Putamen (tissue), 1 donor: ENCODE results near the gene PTGES3.
"Not testable (repeated sequence)": the region's sequence is repeated elsewhere in the genome, so short reads cannot be mapped to it uniquely, and the experiment has no call there.

Source experiments
- DNase-seq: peaks from one replicate; pipeline ENCODE4 v3.0.0-alpha.2; 2016; ENCODE audit warnings: low spot score

The PTGES3 gene, protein sequence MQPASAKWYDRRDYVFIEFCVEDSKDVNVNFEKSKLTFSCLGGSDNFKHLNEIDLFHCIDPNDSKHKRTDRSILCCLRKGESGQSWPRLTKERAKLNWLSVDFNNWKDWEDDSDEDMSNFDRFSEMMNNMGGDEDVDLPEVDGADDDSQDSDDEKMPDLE

DNA sequence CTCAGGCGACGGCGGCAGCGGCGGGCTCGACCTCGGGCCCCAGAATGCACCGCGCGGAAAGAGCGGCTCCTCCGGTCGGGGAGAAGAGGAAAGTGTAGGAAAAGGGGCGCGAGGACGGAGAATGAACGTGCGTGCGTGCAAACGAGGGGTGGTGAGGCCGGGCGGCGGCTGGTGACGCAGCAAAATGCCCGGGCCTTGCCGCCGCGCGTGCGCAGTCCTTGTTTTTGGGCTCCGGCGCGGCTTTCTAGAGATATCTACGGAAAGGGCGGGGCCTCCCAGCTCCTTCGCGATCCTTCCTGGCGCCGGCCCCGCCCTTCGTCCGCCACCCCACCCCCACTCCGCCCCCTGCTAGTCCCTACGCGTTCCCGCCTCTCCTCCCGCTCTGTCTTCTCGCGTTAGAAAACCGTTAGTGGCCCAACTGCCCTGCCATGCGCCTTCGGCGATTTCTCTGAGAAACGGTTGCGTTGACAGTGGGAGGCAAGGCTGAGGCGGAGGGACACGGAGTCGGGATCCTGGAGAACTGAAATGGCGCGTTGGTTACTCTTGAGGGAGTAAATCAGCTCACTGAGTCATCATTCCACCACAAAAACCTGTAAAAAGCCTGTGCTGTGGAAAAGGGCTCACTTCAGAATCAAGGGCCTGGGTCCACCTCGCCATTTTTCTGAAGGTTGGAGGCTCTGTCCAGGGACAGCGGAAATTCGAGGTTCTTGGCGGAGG lies at the start of gene PTGES3:
TSS of gene PTGES3 (minus strand) at position 156 of the 717 bp plus-strand sequence. CDS start 285 bp downstream, outside the sequence.
- peak; percentile 94 for DNase-seq

DNA sequence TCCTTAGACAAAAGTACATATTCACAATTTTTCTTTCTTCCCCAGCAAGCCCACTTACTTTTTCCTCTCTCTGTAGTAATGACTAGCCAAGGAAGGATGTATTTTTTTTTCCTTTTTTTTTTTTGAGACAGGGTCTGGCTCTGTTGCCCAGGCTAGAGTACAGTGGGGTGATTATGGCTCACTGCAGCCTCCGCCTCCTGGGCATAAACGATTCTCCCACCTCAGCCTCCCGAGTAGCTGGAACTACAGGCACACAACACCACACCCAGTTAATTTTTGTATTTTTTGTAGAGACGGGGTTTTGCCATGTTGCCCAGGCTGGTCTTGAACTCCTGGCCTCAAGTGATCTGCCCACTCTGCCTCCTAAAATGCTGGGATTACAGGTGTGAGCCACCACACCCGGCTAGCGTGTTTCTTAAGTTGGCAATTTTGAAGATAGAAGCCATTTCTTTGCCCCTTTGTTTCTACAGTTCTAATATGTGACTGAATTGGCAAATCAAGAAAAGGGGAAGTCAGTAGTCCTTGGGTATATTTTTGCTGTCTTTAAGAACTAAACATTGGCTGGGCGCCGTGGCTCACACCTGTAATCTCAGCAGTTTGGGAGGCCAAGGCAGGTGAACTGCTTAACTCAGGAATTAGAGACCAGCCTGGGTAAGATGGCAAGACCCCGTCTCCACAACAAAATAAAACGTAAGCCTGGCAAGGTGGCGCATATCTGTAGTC lies 40.2 kb upstream of the PTGES3 start:
- DNase-seq: no peak

DNA sequence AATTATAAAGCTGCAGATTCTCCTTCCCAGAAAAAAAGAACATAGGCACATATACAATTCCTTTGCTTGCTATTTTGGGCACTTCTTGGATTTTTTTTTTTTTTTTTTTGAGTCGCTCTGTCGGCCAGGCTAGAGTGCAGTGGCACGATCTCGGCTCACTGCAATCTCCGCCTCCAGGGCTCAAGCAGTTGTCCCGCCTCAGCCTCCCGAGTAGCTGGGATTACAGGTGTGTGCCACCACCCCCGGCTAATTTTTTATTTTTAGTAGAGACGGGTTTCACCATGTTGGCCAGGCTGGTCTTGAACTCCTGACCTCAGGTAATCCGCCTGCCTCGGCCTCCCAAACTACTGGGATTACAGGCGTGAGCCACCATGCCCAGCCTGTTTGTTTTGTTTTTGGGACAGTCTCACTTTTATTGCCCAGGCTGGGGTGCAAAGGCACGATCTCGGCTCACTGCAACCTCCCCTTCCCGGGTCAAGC lies 38.2 kb upstream of the PTGES3 start:
- DNase-seq: not testable (repeated sequence)

DNA sequence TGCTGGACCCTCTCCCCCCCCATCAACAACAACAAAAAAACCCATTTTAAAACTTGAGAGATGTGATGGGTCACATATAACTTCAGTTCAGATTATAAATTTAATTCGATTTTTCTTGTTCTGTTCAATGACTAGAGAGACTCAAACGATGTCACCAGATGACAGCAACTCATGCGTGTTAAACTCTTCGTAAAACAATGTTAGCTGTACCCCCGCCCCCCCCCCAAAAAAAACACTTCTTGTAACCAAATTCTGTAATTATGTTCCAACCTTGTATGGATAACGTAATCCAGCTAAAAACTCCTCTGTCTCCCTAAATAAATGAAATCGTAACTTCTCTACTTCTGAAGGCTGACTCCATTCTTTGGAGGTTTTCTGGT lies 37.6 kb upstream of the PTGES3 start:
- no peak for DNase-seq

DNA sequence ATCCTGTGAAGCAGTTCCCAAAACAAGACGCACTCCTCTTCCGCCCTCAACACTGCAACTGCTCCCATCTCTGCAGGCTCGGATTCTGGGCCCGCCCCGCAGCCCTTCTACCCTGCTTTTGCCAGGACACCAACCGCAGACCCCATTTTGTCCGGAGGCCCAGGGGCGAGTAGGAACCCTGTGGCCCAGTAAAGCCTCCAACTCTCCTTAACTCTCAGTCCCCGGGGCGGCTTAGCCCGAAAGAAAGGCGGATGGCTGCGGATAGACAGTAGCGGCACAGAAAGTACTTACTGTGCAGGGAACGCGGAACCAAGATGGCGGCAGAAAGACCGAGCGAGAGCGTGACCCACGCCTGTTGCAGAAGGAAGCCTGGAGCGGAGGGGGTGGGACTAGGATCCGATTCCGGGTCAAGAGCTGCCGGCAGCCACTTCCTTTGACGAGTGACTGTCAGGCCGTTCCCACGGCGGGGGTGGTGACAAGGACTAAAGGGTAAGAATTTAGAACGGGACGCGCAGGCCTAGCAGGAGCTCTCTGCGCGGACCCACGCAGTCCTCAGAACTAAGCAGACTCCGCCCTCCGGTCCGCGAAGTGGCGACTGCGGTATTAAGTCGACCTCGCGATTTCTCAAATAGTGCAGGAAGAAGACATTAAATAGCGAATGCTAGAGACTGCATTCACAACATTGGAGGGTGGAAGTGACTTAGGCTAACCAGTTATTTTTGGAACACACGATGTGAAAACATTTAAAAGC lies 37.1 kb upstream of the PTGES3 start, which contains the start of gene NACA:
TSS of gene NACA (minus strand) at position 328 of the 751 bp plus-strand sequence. CDS start 778 bp downstream, outside the sequence.
- DNase-seq: peak; percentile 99

DNA sequence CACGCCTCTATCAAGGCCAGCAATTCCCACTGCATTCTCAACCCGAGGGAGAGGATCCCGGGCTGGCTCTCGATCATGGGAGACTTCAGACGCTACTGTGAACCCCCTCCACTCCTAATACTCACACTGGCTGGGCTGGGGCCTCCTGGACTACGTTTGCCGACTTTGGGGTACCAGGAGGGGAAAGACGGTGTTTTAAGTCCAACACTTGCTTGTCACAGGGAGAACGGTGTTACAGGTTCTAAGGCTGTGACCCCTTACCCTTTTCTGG lies 36.6 kb upstream of the PTGES3 start:
- no peak for DNase-seq

DNA sequence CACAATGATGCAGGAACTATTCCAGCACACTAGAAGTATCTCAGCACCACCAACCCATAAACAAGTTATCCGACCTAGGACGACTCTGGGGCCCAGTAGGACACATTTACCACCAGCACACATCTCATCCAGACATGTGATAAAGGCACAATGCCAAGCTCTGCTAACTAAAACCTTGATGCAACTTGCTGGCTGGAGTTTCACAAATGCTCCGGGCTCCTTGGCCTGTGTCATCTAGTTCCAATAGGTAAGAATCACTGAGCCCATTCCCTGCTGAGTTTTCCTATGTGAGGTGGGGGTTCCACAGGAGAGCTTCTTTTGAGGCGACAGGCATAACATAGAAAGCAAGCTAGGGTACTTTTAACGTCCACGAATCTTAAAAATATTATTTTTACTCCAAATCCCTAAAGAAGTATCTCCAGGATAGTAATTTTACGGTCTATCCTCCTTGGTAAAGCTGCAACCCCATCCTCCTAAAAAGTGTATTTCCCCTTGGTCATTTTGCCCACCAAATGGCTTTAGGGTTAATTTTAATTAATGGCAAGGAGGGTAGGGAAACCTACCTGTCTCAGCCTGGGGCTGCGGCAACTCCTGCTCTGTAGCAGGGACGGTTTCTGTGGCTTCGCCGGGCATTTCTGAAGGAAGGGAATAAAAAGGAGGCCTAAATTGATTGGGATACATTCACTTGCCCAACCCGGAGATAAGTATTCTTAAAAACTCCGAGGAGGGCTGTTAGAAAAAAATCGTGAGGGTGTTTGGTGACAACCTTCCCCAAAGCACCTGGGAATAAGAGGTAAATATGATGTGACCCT lies 36.0 kb upstream of the PTGES3 start:
- DNase-seq: peak; percentile 8

DNA sequence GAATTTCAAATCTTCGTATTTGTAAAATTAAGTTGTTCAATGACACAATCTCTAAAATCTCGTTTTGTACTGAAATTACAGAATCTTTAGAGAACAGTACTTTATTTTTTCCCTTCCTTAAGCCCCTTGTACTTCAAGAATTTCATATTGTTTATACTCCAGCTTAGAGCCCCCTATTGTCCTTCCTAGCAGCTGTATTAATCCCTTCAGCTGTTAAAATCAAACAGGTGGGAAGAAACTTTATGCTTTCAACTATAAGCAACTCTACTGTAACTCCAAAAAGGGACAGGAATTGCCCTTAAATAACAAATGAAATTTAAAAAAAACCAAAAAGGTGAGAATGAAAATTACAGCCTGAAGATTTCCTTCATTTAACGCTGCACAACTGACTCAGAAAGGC lies 35.3 kb upstream of the PTGES3 start:
- DNase-seq: no peak

DNA sequence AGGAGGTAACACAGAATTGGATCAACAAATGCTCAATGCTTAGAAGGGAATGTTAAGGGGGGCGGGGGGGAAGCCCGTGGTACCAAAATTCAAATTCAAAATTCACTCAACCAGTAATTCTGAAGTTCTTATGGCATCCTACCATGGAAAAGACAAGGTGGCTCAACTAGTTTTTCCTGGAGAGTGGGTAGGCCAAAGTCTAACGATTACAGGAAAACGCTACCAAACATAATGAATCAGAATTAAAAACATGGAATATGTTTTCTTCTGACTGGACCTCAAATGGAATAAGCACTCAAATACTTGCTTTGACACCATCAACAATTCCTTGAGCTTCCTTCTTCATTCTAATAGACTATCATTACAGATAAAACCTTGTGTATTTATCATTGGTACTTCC lies 34.7 kb upstream of the PTGES3 start:
- DNase-seq: no peak

DNA sequence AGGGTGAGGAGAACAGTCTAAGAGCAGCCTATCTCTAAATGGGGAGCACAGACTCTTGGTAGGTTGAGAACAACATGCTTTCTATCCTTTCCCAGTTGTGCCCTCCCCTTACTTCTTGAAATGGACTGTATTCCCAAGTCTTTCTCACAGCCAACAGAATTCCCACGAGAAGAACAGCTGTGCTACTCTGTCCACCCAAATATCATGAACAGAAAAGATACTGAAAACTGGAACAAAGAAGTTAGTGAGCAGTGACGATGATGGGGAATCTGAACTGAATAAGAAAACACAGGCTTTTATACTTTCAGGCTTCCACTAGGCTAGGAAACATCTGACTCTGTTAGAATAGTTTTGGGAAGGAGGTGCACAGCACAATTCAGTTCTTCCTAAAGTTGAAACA lies 33.6 kb upstream of the PTGES3 start:
- DNase-seq: no peak

DNA sequence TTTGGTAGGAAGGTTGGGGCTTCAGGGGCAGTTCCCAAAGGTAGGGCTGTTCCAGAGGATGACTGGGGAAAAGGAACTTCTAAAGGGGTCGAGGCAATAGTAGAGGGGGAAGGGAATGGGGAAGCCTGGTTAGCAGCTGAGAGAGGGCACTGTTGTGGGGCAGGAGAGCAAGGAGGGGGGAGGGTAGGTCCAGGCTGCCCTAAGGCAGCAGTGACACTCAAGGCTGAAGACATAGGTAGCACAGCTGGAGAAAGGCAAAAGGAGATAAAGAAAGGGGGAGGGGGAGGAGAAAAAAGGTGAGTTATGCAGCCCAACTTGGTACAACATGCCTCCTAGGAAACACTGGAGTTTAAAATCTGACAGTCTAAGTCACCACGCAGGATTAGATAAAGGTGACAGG lies 33.1 kb upstream of the PTGES3 start:
- DNase-seq: no peak

DNA sequence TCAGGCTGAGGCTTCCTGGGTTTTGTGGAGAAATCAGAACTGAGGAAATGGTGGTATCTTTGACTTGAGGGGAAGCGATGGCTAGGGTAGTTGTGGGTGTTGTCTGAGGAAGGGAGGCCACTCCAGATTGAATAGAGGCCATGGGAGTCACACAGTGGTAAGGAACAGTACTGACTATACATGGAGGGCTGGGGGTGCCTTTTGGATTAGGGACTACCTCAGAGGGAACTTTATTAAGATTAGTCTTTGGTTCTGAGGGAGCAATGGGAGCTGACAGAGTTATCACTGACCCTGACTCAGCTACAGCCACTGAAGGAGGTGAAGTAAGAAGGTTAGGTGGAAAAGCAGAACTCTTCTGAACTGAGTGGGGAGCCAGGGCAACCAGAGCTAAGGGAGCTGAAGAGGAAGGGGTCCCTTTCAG lies 32.7 kb upstream of the PTGES3 start:
- no peak for DNase-seq

DNA sequence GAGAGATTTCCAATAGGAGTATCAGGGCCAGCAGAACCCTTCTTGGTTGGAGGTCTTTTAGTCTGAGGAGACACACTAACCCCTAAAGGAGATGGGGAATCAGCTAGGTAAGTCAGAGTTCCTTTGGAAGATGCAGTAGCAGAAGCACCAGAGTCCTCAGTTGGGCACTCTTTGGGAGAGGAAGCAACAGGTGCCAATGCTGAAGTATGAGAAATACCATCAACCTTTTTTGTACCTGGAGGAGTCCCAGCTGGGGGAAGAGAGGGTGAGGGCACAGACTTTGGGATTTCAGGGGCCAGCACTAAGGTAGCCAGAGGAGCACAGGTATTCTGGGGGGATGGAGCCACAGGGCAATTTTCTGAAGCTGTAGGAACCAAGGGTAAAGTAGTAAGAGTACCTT lies 31.0 kb upstream of the PTGES3 start:
- no peak for DNase-seq

DNA sequence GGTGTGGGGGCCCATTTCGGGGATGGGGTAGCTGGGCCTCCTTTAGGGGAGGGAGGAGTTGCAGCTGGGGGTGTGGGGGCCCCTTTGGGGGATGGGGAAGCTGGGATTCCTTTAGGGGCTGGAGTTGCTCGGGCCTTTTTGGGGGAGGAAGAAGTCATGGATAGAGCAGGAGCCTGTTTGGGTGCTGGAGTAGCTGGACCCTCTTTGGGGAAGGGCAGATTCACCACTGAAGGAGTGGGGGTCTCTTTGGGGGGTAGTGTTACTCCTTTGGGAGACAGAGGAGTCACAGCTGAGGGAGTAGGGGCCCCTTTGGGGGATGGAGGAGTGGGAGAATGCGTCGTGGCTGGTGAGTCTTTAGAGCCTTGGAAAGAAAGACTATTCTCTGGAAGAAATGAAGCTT lies 30.6 kb upstream of the PTGES3 start:
- DNase-seq: no peak

DNA sequence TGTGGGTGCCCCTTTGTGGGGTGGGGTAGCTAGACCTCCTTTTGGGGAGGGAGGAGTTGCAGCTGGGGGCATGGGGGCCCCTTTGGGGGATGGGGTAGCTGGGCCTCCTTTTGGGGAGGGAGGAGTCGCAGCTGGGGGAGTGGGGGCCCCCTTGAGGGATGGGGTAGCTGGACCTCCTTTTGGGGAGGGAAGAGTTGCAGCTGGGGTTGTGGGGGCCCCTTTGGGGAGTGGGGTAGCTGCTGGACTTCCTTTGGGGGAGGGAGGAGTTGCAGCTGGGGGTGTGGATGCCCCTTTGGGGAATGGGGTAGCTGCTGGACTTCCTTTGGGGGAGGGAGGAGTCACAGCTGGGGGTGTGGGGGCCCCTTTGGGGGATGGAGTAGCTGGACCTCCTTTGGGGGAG lies 30.1 kb upstream of the PTGES3 start:
- DNase-seq: no peak

DNA sequence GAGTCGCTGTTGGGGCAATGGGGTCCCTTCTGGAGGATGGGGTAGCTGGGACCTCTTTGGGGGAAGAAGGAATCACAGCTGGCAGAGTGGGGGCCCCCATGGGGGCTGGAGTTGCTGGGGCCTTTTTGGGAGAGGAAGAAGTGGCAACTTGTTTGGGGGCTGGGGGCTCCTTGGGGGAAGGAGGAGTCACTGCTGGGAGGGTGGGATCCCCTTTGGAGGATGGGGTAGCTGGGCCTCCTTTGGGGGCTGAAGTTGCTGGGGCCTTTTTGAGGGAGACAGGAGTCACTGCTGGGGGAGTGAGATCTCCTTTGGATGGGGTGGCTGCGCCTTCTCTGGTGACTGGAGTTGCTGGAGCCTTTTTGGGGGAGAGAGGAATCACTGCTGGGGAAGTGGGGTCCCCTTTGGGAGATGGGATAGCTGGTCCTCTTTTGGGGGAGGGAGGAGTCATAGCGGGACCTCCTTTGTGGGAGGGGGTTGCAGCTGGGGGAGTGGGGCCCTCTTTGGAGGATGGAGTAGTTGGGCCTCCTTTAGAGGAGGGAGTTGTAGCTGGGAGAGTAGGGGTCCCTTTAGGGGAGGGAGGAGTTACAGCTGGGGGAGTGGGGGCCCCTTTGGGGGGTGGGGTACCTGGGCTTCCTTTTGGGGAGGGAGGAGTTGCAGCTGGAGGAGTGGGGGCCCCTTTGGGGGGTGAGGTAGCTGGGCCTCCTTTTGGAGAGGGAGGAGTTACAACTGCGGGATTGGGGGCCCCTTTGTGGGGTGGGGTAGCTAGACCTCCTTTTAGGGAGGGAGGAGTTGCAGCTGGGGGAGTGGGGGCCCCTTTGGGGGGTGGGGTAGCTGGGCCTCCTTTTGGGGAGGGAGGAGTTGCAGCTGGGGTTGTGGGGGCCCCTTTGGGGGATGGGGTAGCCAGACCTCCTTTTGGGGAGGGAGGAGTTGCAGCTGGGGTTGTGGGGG lies 29.1 kb upstream of the PTGES3 start:
- DNase-seq: no peak

DNA sequence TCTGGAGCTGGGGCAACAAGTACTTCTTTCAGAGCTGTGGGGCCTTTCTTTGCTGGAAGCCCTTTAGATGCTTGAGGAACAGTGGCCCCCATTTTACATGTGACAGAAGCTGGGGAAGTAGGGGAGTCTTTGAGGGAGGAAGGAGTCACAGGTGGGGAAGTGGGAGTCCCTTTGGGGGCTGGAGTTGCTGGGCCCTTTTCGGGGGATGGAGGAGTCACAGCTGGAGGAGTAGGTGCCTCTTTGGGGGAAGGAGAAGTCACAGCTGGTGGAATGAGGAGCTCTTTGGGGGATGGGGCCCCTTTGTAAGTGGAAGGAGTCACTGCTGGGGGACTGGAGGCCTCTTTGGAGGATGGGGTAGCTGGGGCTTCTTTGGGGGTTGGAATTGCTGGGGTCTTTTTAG lies 28.4 kb upstream of the PTGES3 start:
- DNase-seq: no peak

DNA sequence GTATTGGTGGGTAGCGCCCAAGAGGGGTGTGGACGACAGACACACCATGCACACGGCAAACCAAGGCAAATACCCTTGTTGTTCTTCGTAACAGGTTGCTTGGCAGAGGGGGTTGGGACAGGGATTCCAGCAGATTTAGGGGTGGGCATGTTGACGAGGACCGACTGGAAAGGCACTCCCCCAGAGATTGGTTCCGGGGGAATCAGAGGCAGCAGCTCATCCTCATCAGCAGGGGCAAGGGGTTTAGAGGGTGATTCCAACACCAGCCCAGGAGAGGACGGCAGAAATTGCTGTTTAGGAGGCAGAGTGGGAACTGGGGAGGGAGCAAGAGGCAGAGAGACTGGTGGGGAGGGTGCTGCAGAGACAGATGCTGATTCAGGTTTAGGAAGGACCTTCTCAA lies 27.7 kb upstream of the PTGES3 start:
- no peak for DNase-seq

DNA sequence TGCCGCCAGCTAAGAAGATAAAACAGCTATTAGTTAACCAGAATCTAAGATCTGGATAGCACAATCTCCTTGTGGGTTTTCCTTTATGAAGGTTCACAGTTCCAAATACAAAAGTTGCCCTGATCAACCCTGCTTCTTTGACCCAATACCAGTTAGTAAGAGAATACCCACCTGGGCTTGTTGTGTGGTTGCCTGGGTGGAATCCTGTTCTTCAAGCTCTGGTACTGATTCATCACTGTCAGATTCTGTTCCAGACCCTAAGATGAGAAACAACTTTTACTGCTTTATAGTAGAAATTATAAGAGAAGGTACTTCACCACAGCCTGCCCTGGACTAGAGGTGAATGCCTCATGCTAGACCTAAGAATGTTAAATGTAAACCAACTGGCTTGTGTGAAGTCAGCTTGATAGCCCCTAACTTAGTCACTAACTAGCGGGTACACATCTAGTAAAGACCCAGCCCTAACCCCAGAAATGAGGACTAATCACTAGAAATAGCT lies 26.4 kb upstream of the PTGES3 start:
- no peak for DNase-seq

DNA sequence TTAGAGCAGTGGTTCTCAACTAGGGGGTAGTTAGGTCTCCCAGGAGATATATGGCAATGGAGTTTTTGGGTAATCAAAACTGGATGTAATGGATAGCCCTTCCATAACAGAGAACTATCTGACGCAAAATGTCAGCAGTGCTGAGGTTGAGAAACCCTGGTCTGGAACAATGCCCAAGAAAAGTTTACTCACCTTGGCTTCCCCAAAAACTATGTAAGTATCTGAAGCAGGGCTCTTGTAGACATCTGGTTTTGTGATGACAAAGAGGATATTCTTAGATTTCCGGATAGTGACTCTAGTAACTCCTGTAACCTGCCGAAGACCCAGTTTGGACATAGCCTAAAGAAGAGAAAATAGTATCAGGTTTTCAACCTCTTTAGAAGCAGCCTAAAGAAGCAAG lies 25.3 kb upstream of the PTGES3 start:
- no peak for DNase-seq
